Measurements from ENCODE around the gene SNX11.

DNA sequence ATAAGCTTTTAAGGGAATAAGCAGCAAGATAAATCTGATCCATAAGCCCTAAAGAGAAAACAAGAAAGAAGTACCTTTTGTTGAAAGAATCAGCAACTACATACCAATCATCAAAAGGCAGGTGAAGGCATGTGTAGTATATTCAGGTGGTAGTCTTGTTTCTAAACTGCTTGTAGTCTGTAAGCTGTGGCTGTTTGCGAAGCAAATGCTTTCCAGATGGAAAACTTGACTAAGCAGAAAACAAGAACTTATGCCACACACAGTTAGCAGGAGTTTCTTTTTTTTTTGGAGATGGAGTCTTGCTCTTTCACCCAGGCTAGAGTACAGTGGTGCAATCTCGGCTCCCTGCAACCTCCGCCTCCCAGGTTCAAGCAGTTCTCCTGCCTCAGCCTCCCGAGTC lies 12.0 kb upstream of the SNX11 start:
- TF ChIP-seq CTCF (IDR thresholded peaks at IDR 0.05; ENCODE audit: low read length) = no peak
- no peak for TF ChIP-seq EZH2 (IDR thresholded peaks at IDR 0.05; ENCODE audit: borderline replicate concordance, low read length)

Measured in OCI-LY1 (cell line).